Activated CD4-positive, CD25-positive, alpha-beta regulatory T cell treated with anti-CD3 and anti-CD28 coated beads, Interleukin-2, amount 50 U/mL, for 24 hours (primary cell): ENCODE data around the gene CACUL1.
"Not testable (repeated sequence)": the region's sequence is repeated elsewhere in the genome, so short reads cannot be mapped to it uniquely, and the experiment has no call there.

Experiments
- ATAC-seq, 2 donors: fragments of 150-1000 bp; cut with Tn5 transposase; one replicate each; pipeline ENCODE4 v1.10.0; 2021; ENCODE audit warnings: mild to moderate bottlenecking in 1 of 2, moderate library complexity in 1 of 2

Gene CACUL1

GRCh38 chr10:118768041-118768919 lies 13.5 kb upstream of the CACUL1 start:
- no peak for ATAC-seq

GRCh38 chr10:118767297-118768040 lies 12.7 kb upstream of the CACUL1 start:
- no peak for ATAC-seq

DNA sequence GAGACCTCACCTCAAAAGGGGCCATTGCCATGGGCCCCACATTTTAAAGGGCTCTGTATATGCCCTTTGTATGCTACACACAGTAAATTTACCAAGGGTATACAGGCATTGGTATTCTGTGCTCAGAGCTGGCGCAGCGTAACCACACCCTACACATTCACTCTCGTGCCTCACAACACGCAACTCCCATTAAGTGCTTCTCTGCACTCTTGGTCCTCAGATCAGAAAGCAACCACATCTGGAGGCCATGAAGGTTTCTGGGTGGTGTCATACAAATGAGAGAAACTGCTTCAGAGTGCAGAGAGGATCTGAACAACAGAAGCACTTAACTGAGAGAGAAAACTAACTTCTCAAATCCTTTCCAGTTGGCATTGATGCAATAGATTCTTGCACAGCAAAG lies 9.4 kb upstream of the CACUL1 start:
- ATAC-seq: no peak

DNA sequence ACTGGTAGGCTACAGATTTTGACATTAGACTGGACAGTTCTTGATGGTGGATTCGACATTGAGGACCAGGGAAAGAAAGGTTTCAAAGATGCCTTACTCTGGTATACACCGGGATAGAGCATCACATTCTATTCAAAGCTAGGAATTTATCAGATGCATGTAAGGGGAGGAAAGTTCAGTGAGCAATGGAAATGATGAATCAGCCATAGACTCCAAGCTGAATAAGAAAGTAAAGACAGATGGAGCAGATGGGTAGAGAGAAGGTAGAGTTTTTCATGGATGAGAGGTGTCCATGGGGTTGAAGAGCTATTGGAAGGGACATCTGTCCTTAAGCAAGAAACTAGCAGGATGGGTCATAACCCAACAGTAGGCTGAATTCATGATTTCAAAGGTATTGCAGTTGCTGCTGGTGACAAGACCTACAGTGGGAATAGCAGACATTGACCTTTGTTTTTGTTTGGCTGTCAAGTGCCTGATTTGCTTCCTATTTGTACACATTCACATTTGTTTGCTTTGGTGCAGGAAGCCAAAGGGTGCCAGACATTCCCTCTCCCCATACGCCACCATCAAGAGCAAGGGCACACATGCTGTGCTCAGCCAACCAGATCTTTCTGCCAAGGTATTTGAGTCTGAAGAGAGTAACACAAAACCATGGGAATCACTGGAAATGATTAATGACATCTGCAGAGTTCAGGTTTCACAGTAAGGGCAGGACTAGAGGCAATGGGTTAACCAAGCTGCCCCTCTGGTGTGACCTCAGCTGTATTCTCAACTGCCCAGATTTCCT lies 8.6 kb upstream of the CACUL1 start:
- no peak for ATAC-seq

DNA sequence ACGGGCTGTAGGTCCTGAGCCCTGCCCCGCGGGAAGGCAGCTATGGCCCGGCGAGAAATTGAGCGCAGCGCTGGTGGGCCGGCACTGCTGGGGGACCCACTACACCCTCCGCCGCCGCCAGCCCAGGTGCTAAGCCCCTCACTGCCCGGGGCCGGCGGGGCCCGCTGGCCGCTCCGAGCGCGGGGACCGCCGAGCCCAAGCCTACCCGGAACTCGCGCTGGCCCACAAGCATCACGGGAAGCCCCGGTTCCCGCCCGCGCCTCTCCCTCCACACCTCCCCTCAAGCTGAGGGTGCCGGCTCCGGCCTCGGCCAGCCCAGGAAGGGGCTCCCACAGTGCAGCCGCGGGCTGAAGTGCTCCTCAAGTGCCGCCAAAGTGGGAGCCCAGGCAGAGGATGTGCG lies 5.5 kb upstream of the CACUL1 start:
- no peak for ATAC-seq

DNA sequence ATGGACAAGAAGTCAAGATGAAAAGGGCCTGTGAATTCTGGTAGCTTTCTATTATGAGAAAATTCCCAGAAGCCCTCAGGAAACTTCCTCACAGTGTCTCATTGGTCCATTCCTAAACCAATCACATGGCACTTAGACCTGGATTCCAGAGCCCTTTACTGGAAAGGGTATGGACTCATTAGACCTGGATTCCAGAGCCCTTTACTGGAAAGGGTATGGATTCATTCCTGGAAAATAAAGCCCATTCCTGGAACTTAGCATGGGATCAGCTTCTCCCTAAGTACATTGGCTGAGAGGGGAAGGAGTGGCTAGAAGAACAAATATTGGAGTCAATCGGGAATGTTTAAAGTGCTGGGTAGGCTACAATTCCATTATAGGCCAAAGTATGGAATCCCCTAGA lies 3.7 kb upstream of the CACUL1 start:
- no peak for ATAC-seq

- no peak for ATAC-seq
Observed at GRCh38 chr10:118754229-118754555, 578 bp downstream of the CACUL1 start.

- ATAC-seq: no peak
Observed at GRCh38 chr10:118753331-118754228, 1.2 kb downstream of the CACUL1 start.

- no peak for ATAC-seq
Observed at GRCh38 chr10:118752409-118752808, 2.4 kb downstream of the CACUL1 start.

DNA sequence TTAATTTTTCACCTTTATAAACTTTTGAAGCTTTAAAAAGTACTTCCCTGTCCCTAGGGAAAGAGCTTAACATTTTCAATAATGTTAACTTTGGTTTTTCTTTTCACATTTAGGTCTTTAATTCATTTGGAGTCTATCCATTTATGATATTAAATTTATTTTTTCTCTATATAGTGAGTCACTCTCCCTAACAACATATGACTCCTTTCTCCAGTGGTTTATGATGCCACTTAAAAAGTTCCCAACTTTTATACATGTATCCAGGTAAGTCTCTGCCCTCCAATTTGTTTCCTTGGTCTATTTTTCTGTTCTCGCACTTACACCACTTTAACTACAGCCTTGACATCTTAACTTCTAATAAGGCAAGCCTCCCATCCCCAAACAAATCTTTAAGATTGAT lies 3.5 kb downstream of the CACUL1 start:
- ATAC-seq: no peak

DNA sequence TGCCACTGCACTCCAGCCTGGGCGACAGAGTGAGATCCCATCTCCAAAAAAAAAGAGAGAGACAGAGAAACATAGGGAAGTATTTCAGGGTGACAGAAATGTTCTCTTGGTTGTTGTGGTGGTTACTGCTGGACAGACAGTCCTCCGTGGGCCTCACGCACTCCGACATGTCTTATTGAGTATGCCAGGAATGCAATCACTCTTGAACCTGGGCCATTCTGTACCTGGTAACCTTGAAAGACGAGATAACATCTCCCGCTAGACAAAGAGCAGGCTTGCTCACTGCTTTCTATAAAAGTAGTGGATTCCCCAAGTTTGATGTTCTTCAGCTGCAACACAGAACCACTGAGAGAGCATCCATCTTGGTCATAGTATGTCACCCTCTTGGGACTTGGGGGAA lies 6.7 kb downstream of the CACUL1 start:
- ATAC-seq: no peak

- ATAC-seq: no peak
Observed at GRCh38 chr10:118746246-118746645, 8.5 kb downstream of the CACUL1 start.

DNA sequence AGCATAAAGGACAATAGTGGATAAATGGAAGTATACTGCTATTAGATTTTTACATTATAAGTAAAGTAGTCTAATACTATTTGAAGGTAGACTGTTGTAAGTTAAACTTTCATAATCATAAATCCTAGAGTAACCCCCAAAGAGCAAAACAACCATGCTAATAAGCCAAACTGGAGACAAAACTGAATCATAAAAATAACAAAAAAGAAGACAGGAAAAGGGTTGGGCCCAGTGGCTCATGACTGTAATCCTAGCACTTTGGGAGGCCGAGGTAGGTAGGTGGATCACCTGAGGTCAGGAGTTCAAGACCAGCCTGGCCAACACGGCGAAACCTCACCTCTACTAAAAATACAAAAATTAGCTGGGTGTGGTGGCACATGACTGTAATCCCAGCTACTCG lies 9.7 kb downstream of the CACUL1 start:
- ATAC-seq: no peak

DNA sequence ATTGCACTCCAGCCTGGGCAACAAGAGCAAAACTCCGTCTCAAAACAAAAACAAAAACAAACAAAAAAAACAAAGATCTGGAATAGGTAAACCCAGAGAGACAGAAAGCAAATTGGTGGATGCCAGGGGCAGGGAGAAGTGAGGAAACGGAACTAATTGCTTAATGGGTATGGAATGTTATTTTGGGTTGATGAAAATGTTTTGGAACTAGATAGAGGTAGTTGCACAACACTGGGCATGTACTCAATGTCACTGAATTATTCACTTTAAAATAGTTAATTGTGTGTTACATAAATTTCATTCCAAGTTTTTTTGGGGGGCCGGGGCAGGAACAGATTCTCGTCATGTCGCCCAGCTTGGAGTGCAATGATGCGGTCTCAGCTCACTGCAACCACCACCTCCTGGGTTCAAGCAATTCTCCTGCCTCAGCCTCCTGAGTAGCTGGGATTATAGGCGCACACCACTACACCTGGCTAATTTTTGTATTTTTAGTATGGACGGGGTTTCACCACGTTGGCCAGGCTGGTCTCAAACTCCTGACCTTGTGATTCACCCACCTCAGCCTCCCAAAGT lies 10.3 kb downstream of the CACUL1 start:
- ATAC-seq: not testable (repeated sequence)

- ATAC-seq: no peak
Observed at GRCh38 chr10:118742782-118743181, 12.0 kb downstream of the CACUL1 start.

DNA sequence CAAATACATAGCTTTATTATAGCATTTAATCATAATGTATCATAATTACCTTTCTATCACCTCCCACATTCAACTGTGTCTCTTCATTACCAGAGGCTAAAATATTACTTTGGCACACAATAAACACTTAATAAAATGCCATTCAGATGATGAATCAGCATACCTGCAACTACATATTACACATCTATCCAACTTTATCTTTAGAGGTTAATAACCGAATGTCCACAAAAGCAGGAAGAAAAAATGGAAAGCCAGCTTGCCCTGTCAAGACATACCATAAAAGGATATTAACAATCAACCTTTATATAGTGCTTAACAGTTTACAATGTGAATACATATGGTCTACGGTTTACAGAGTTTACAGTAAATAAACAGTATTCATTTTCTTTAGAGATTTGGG lies 12.7 kb downstream of the CACUL1 start:
- no peak for ATAC-seq

DNA sequence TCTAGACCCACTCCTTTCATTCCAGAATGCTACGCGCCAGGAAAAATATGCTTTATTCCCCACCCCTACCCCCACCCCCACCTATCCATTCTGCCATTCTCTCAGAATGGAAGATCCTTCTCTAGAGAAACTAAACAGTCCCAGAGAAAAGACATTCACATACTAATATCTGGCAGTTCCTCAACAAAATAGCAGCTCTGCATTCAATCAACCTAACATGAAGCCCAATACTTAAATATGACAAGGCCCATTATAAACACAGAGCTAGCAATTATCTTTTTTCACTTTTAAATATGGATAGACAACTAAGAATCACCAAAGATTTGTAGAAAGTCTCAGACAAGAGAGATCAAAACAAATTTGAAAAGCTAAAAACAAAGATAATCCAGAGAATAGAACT lies 16.4 kb downstream of the CACUL1 start:
- no peak for ATAC-seq

- no peak for ATAC-seq
Observed at GRCh38 chr10:118737603-118738302, 17.0 kb downstream of the CACUL1 start.

DNA sequence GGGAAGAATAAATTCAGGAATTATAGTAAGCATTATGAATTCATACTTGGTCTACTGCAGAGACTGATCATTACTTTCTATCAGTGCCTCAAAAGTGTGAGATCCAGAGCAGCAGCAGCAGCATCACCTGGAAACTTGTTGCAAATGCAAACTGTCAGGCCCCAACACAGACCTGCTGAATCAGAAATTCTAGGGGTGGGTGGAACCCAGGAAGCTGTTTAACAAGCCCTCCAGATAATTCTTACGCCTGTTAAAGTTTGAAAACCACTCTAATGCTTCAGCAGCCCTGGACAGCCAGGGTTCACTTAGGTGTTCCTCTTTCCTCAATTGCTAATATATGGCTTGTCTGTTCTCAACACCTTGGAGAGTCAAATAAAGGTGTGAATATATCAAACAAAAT lies 19.5 kb downstream of the CACUL1 start:
- no peak for ATAC-seq

GRCh38 chr10:118734475-118734874 lies 20.3 kb downstream of the CACUL1 start:
- ATAC-seq: no peak
